HEK293 (cell line): Measurements from ENCODE around the gene HIPK4.

Experiments
- CTCF ChIA-PET: fragments of 350-600 bp; formaldehyde crosslinking; extraction: SDS; loops from one replicate; lab custom pipeline; 2021; ENCODE audit warnings: antibody characterized with exemption; lab: Yijun Ruan, JAX
- POLR2A ChIA-PET: fragments of 300-600 bp; formaldehyde crosslinking; extraction: SDS; loops from one replicate; lab custom pipeline; 2020; ENCODE audit warnings: antibody characterized with exemption, inconsistent platforms; lab: Yijun Ruan, JAX
- H3K27ac ChIP-seq: fragments of 200-500 bp; sonication (Bioruptor generic); 2 replicates; pipeline ENCODE4 v1.5.1; 2014; ENCODE audit warnings: low read depth, low read length, control low read depth, inconsistent platforms; ENCODE audit errors: extremely low read depth
- H3K36me3 ChIP-seq, 2 experiments: fragments of 200-500 bp in 1 of 2; sonication (Bioruptor generic) in 1 of 2; 1 replicate in 1 of 2; 2 replicates in 1 of 2; pipeline ENCODE4 v1.5.1; 2014 to 2017; ENCODE audit warnings: inconsistent platforms in 2 of 2, low read length in 2 of 2; ENCODE audit not compliant: control insufficient read depth in 2 of 2, insufficient read depth in 1 of 2
- H3K4me1 ChIP-seq: fragments of 200-500 bp; sonication (Bioruptor generic); 2 replicates; pipeline ENCODE4 v1.5.1; 2014; ENCODE audit warnings: mild to moderate bottlenecking, low read length, inconsistent platforms; ENCODE audit not compliant: control insufficient read depth, insufficient read depth
- H3K4me3 ChIP-seq: 2 replicates; pipeline ENCODE4 v1.5.1; 2011; ENCODE audit warnings: low read depth, mild to moderate bottlenecking, control low read depth, low read length, moderate library complexity
- H3K9me3 ChIP-seq: fragments of 200-500 bp; sonication (Bioruptor generic); 2 replicates; pipeline ENCODE4 v1.5.1; 2014; ENCODE audit warnings: low read depth, low read length, inconsistent platforms; ENCODE audit not compliant: control insufficient read depth, insufficient read depth
- RBAK ChIP-seq: fragments of 450-650 bp; formaldehyde crosslinking; IDR thresholded peaks from 2 replicates; pipeline ENCODE4 v1.5.1; 2016; ENCODE audit warnings: missing biosample characterization, missing genetic modification characterization
- TCF7L2 ChIP-seq: IDR thresholded peaks from 2 replicates; pipeline ENCODE4 v1.6.1; 2011; ENCODE audit warnings: low read depth, mild to moderate bottlenecking, inconsistent platforms, low read length, moderate library complexity, borderline replicate concordance
- ZBTB8A ChIP-seq: fragments of 450-650 bp; formaldehyde crosslinking; IDR thresholded peaks from 2 replicates; pipeline ENCODE4 v1.5.1; 2016; ENCODE audit warnings: missing biosample characterization, missing genetic modification characterization
- ZFP37 ChIP-seq: fragments of 450-650 bp; formaldehyde crosslinking; IDR thresholded peaks from 2 replicates; pipeline ENCODE4 v1.5.1; 2016; ENCODE audit warnings: missing biosample characterization, missing genetic modification characterization
- ZNF121 ChIP-seq: fragments of 450-650 bp; formaldehyde crosslinking; IDR thresholded peaks from 2 replicates; pipeline ENCODE4 v1.5.1; 2016; ENCODE audit warnings: missing biosample characterization, missing genetic modification characterization
- ZNF140 ChIP-seq: fragments of 450-650 bp; formaldehyde crosslinking; IDR thresholded peaks from 2 replicates; pipeline ENCODE4 v1.5.1; 2016; ENCODE audit warnings: missing biosample characterization, missing genetic modification characterization
- ZNF19 ChIP-seq: fragments of 450-650 bp; formaldehyde crosslinking; IDR thresholded peaks from 2 replicates; pipeline ENCODE4; 2016; ENCODE audit warnings: missing biosample characterization, missing genetic modification characterization, low read depth
- ZNF354C ChIP-seq: fragments of 450-650 bp; formaldehyde crosslinking; IDR thresholded peaks from 2 replicates; pipeline ENCODE4 v1.5.1; 2016; ENCODE audit warnings: missing biosample characterization, missing genetic modification characterization, low read depth, borderline replicate concordance
- ZNF394 ChIP-seq: fragments of 450-650 bp; formaldehyde crosslinking; IDR thresholded peaks from 2 replicates; pipeline ENCODE4 v1.5.1; 2016; ENCODE audit warnings: missing biosample characterization, missing genetic modification characterization, mild to moderate bottlenecking, moderate library complexity, borderline replicate concordance
- ZNF514 ChIP-seq: fragments of 450-650 bp; formaldehyde crosslinking; IDR thresholded peaks from 2 replicates; pipeline ENCODE4 v1.5.1; 2016; ENCODE audit warnings: missing biosample characterization, missing genetic modification characterization
- ZNF530 ChIP-seq: fragments of 450-650 bp; formaldehyde crosslinking; IDR thresholded peaks from 2 replicates; pipeline ENCODE4 v1.5.1; 2016; ENCODE audit warnings: low read depth, missing biosample characterization, missing genetic modification characterization
- ZNF571 ChIP-seq: fragments of 450-650 bp; formaldehyde crosslinking; IDR thresholded peaks from 2 replicates; pipeline ENCODE4 v1.5.0; 2017; ENCODE audit warnings: missing biosample characterization, missing genetic modification characterization
- ZNF624 ChIP-seq: fragments of 450-650 bp; formaldehyde crosslinking; IDR thresholded peaks from 2 replicates; pipeline ENCODE4 v1.5.1; 2017; ENCODE audit warnings: missing biosample characterization, missing genetic modification characterization
- ZNF791 ChIP-seq: fragments of 450-650 bp; formaldehyde crosslinking; IDR thresholded peaks from 2 replicates; pipeline ENCODE4 v1.5.1; 2016; ENCODE audit warnings: missing biosample characterization, missing genetic modification characterization
- ZNF792 ChIP-seq: fragments of 450-650 bp; formaldehyde crosslinking; IDR thresholded peaks from 2 replicates; pipeline ENCODE4 v1.5.1; 2016; ENCODE audit warnings: missing biosample characterization, missing genetic modification characterization
- TF ChIP-seq, protein P1 (sequence below): fragments of 450-650 bp; formaldehyde crosslinking; IDR thresholded peaks from 2 replicates; pipeline ENCODE4 v1.5.1; 2016; ENCODE audit warnings: missing biosample characterization, missing genetic modification characterization
- TF ChIP-seq, protein P2 (sequence below): fragments of 450-650 bp; formaldehyde crosslinking; IDR thresholded peaks from 2 replicates; pipeline ENCODE4 v1.5.1; 2016; ENCODE audit warnings: missing biosample characterization, missing genetic modification characterization
- TF ChIP-seq, protein P3 (sequence below): fragments of 450-650 bp; formaldehyde crosslinking; IDR thresholded peaks from 2 replicates; pipeline ENCODE4 v1.5.1; 2017; ENCODE audit warnings: missing biosample characterization, mild to moderate bottlenecking, missing genetic modification characterization, moderate library complexity
- TF ChIP-seq, protein P4 (sequence below): fragments of 450-650 bp; formaldehyde crosslinking; IDR thresholded peaks from 2 replicates; pipeline ENCODE4 v1.5.1; 2016; ENCODE audit warnings: missing biosample characterization, missing genetic modification characterization
- TF ChIP-seq, protein P5 (sequence below): fragments of 450-650 bp; IDR thresholded peaks from 2 replicates; pipeline ENCODE4 v1.5.1; 2018; ENCODE audit warnings: missing biosample characterization, missing genetic modification characterization

The HIPK4 gene

DNA sequence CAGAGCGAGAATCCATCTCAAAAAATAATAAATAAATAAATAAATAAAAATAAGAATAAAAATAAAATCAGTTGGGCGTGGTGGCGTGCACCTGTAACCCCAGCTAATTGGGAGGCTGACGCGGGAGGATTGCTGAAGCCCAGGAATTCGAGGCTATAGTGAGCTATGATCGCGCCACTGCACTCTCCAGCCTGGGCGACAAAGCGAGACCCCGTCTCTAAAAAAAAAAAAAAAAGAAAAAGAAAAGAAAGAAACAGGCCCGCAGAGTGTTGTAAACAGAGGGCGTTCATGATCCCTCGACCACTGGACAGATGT, 30.4 kb upstream of the HIPK4 start (continued):
- TF ChIP-seq ZNF792 (tag by site-specific recombination), result peak; percentile 79; the same call in 1 of the 2 replicates

DNA sequence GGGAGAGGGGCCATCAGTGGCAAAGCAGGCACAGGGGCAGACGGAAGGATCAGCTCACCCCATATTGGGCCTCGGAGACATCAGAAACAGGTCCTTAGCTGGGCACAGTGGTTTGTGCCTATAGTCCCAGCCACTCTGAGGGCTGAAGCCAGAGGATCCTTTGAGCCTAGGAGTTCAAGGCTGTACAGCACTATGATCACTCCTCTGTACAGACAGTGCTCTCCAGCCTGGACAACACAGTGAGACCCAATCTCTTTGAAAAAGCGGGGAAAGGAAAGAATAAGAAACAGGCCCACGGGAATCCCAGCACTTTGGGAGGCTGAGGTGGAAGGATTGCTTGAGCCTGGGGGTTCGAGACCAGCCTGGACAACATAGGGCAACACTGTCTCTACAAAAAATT, 29.8 kb upstream of the HIPK4 start:
- ChIA-PET POLR2A (interaction anchor here (0.6 to 9.2 kb wide), 10 partner anchors 13 to 184 kb away, joined by 3 to 428 read pairs (median 8); partner anchors contain the start of genes BLVRB, C19orf47, PLD3 and SERTAD3), CTCF (interaction anchor here (0.6 to 3.4 kb wide), 33 partner anchors 9 to 1723 kb away, joined by 3 to 40 read pairs (median 6); partner anchors contain the start of genes BLVRB and SERTAD3)
- H3K27ac ChIP-seq, result no peak overlapping the region

DNA sequence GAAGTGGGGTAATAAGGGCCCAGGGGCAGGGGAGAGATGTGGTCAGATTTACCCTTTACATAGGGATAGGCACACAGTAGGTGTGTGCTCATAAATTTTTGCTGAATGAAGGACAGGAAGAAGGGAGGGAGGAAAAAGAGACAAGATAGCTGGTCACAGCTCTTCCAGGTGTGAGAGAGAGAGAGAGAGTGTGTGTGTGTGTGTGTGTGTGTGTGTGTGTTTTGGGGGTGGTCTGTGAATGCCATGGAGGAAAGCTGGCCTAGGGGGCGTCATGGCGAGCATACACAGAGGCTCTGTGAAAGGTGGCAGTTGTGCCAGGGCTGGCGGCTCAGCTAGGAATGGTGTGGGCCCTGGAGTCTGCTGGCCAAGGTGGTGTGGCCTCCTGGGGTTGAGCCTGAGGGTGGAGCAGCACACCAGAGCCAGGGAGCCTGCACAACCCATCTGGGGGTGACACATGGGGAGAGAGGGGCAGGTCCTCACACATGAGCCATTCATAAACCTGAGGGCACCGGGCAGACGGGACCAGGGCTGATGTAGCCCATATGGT, 29.2 kb upstream of the HIPK4 start:
- CTCF ChIA-PET, result interaction anchor here (0.6 to 3.4 kb wide), 13 partner anchors 8 to 234 kb away, joined by 3 to 40 read pairs (median 5); partner anchors contain the start of genes BLVRB and SERTAD3
- Histone ChIP-seq H3K4me3 (no peak overlapping the region), H3K9me3 (no peaks in the 10 kb centered on the region), H3K4me1 (peaks cover 14% of the 10 kb centered on the region), H3K36me3 (peaks cover 13 to 15% of the 10 kb centered on the region in 2 experiments), H3K27ac (no peak overlapping the region)
- POLR2A ChIA-PET, result interaction anchor here (0.7 to 2.7 kb wide), 4 partner anchors 13 to 71 kb away, joined by 3 to 37 read pairs (median 11); partner anchors contain the start of genes C19orf47 and PLD3
- TF ChIP-seq, protein P1, sequence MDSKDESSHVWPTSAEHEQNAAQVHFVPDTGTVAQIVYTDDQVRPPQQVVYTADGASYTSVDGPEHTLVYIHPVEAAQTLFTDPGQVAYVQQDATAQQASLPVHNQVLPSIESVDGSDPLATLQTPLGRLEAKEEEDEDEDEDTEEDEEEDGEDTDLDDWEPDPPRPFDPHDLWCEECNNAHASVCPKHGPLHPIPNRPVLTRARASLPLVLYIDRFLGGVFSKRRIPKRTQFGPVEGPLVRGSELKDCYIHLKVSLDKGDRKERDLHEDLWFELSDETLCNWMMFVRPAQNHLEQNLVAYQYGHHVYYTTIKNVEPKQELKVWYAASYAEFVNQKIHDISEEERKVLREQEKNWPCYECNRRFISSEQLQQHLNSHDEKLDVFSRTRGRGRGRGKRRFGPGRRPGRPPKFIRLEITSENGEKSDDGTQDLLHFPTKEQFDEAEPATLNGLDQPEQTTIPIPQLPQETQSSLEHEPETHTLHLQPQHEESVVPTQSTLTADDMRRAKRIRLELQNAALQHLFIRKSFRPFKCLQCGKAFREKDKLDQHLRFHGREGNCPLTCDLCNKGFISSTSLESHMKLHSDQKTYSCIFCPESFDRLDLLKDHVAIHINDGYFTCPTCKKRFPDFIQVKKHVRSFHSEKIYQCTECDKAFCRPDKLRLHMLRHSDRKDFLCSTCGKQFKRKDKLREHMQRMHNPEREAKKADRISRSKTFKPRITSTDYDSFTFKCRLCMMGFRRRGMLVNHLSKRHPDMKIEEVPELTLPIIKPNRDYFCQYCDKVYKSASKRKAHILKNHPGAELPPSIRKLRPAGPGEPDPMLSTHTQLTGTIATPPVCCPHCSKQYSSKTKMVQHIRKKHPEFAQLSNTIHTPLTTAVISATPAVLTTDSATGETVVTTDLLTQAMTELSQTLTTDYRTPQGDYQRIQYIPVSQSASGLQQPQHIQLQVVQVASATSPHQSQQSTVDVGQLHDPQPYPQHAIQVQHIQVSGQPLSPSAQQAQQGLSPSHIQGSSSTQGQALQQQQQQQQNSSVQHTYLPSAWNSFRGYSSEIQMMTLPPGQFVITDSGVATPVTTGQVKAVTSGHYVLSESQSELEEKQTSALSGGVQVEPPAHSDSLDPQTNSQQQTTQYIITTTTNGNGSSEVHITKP, result peak; percentile 36; the same call in 1 of the 2 replicates
- TF ChIP-seq ZFP37 (no peak), ZNF514 (tag by site-specific recombination) (0 out of 2 replicates have a peak, but pooled peaks have one; percentile 12), ZNF394 (tag by site-specific recombination) (no peak), ZNF530 (no peak), ZNF624 (tag by site-specific recombination) (no peak), ZNF571 (tag by site-specific recombination) (no peak), ZNF140 (no peak), ZNF791 (peak; percentile 51; the same call in 1 of the 2 replicates), TCF7L2 (no peak), ZNF19 (tag by site-specific recombination) (no peak), ZNF354C (no peak)
- TF ChIP-seq, protein P2, sequence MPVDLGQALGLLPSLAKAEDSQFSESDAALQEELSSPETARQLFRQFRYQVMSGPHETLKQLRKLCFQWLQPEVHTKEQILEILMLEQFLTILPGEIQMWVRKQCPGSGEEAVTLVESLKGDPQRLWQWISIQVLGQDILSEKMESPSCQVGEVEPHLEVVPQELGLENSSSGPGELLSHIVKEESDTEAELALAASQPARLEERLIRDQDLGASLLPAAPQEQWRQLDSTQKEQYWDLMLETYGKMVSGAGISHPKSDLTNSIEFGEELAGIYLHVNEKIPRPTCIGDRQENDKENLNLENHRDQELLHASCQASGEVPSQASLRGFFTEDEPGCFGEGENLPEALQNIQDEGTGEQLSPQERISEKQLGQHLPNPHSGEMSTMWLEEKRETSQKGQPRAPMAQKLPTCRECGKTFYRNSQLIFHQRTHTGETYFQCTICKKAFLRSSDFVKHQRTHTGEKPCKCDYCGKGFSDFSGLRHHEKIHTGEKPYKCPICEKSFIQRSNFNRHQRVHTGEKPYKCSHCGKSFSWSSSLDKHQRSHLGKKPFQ, result no peak
- TF ChIP-seq, protein P3, sequence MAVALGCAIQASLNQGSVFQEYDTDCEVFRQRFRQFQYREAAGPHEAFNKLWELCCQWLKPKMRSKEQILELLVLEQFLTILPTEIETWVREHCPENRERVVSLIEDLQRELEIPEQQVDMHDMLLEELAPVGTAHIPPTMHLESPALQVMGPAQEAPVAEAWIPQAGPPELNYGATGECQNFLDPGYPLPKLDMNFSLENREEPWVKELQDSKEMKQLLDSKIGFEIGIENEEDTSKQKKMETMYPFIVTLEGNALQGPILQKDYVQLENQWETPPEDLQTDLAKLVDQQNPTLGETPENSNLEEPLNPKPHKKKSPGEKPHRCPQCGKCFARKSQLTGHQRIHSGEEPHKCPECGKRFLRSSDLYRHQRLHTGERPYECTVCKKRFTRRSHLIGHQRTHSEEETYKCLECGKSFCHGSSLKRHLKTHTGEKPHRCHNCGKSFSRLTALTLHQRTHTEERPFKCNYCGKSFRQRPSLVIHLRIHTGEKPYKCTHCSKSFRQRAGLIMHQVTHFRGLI (tag by site-specific recombination), result no peak
- TF ChIP-seq, protein P4, sequence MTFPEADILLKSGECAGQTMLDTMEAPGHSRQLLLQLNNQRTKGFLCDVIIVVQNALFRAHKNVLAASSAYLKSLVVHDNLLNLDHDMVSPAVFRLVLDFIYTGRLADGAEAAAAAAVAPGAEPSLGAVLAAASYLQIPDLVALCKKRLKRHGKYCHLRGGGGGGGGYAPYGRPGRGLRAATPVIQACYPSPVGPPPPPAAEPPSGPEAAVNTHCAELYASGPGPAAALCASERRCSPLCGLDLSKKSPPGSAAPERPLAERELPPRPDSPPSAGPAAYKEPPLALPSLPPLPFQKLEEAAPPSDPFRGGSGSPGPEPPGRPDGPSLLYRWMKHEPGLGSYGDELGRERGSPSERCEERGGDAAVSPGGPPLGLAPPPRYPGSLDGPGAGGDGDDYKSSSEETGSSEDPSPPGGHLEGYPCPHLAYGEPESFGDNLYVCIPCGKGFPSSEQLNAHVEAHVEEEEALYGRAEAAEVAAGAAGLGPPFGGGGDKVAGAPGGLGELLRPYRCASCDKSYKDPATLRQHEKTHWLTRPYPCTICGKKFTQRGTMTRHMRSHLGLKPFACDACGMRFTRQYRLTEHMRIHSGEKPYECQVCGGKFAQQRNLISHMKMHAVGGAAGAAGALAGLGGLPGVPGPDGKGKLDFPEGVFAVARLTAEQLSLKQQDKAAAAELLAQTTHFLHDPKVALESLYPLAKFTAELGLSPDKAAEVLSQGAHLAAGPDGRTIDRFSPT, result peak; percentile 55; the same call in 1 of the 2 replicates
- TF ChIP-seq, protein P5, sequence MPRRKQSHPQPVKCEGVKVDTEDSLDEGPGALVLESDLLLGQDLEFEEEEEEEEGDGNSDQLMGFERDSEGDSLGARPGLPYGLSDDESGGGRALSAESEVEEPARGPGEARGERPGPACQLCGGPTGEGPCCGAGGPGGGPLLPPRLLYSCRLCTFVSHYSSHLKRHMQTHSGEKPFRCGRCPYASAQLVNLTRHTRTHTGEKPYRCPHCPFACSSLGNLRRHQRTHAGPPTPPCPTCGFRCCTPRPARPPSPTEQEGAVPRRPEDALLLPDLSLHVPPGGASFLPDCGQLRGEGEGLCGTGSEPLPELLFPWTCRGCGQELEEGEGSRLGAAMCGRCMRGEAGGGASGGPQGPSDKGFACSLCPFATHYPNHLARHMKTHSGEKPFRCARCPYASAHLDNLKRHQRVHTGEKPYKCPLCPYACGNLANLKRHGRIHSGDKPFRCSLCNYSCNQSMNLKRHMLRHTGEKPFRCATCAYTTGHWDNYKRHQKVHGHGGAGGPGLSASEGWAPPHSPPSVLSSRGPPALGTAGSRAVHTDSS (tag by site-specific recombination), result no peak

More for the DNA sequence above, 29.8 kb upstream of the HIPK4 start:
- Histone ChIP-seq H3K4me3 (no peak overlapping the region), H3K36me3 (peaks cover 13 to 15% of the 10 kb centered on the region in 2 experiments), H3K4me1 (peaks cover 19% of the 10 kb centered on the region), H3K9me3 (no peaks in the 10 kb centered on the region)
- TF ChIP-seq RBAK (tag by site-specific recombination) (no peak), ZNF121 (peak; percentile 97), ZBTB8A (tag by site-specific recombination) (0 out of 2 replicates have a peak, but pooled peaks have one; percentile 6)
